GM18508 (cell line): ENCODE data around the gene MX1.

Experiments used
- ATAC-seq: cut with Tn5 transposase; IDR thresholded peaks from one replicate; pipeline ENCODE4 v1.9.1; 2021; ENCODE audit warnings: moderate number of reproducible peaks; ENCODE audit not compliant: insufficient read depth, unreplicated experiment

Gene MX1

GRCh38 chr21:41453198-41453597 is 27.2 kb downstream of the MX1 start:
- ATAC-seq, result no peak

DNA sequence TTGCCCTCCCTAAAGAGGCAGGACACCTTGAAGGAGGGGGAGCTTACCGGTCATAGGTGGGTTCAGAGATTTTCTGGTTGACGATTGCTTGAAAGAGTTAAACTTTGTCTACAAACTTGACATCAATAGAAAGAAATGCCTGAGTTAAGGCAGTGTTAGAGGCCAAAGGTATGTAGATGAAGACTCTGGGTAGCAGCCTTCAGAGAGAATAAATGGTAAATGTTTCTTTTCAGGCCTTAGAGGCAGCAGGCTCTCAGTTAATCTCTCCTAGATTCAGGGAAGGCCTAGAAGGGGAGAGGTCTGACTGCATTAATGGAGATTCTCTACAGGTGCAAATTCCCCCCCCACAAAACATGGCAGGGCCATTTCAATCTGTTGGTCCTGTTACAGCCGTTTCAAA is 27.7 kb downstream of the MX1 start:
- no peak for ATAC-seq

DNA sequence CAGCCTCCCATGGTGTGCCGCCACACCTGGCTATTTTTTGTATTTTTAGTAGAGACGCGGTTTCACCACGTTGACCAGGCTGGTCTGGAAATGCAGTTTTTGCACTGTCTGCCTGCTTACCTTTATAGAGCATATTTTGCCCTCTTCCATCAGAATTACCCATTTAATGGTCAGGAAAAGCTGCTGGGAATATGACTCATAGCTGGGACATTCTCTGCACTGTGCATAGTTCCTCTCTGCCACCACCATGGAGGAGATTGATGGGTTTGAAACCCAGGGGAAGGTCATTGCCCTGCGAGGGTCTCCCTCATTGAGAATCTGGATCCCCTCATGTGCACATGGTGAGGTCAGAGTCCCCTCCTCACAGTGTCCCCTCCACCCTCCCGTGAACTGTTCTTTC is 32.1 kb downstream of the MX1 start:
- ATAC-seq, result no peak

GRCh38 chr21:41458559-41458958 is 32.5 kb downstream of the MX1 start:
- ATAC-seq, result no peak

- ATAC-seq, result no peak
These were observed 34.0 kb downstream of the MX1 start for GRCh38 chr21:41459884-41460534.

- ATAC-seq, result no peak
These were observed 34.8 kb downstream of the MX1 start for GRCh38 chr21:41460578-41461527.

GRCh38 chr21:41465176-41465781 is 39.2 kb downstream of the MX1 start:
- no peak for ATAC-seq

GRCh38 chr21:41466024-41466820 is 40.2 kb downstream of the MX1 start:
- no peak for ATAC-seq

GRCh38 chr21:41470054-41470453 is 44.0 kb downstream of the MX1 start:
- no peak for ATAC-seq

DNA sequence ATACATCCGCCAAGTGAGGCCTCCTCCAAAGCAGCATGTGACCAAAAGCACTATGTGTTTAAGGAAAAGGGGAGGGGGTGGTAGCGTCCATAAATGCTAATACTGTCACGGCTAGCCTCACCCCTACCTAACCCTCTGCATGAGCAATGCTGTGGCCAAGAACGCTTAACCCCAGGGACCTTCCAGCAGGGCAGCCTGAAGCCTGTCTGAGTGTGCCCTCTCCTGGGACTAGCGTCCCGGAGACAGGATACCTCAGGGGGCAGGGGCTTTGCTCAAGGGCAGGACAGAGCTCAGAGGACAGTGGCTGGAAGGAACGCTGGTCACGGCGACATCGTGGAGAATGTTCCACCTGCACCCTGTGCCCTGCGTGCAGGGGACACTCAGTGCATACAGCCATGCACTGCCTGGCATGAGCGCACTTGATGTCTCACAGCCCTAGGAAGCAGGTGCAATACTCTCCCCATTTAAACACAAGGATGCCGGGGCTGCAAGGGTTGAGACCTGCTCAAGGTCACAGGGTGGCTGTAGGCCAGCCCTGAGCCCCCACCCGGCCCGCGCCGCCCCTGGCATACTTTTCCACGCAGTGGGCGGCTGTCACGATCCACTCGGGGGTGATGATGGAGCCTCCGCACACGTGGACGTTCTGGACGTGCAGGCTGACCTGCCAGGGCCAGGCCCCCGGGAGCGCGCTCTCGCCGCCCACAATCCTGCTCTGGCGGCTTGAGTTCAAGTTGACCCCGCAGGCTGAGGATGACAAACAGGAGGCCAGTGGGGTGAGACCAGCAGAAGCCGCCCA is 46.9 kb downstream of the MX1 start:
- ATAC-seq, result no peak

GRCh38 chr21:41475714-41476420 is 49.8 kb downstream of the MX1 start:
- no peak for ATAC-seq

DNA sequence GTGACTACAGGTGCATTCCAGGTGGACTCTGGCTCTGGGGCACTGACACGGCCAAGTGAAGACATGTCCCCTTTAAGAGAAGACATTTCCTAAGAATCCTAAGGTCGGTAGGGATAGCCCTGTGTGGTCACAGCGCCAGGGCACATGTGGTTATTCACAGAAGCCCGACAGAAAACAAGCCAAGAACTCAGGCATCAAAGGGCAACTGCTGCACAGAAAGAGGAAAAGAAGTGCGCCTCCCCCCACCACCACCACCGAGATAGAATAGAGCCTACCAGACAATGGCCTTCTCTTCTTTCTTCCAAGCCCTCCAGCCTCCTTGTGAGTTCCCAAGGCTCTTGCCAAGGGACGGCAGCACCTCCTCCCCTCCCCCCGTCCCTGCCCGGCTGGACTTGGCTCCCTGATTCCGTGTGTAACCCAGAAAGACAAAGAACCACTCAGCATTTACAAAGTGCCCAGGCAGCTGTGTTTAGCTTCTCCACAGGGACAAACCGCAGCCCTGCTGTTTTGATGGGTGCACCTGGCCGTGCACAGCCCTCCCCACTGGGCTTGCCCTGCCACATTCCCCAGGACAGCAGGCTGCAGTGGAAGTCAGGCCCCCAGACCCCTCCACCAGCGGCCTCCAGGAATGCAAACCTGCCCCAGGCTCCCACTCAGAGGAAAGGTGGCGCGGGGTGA is 51.7 kb downstream of the MX1 start:
- ATAC-seq, result no peak

DNA sequence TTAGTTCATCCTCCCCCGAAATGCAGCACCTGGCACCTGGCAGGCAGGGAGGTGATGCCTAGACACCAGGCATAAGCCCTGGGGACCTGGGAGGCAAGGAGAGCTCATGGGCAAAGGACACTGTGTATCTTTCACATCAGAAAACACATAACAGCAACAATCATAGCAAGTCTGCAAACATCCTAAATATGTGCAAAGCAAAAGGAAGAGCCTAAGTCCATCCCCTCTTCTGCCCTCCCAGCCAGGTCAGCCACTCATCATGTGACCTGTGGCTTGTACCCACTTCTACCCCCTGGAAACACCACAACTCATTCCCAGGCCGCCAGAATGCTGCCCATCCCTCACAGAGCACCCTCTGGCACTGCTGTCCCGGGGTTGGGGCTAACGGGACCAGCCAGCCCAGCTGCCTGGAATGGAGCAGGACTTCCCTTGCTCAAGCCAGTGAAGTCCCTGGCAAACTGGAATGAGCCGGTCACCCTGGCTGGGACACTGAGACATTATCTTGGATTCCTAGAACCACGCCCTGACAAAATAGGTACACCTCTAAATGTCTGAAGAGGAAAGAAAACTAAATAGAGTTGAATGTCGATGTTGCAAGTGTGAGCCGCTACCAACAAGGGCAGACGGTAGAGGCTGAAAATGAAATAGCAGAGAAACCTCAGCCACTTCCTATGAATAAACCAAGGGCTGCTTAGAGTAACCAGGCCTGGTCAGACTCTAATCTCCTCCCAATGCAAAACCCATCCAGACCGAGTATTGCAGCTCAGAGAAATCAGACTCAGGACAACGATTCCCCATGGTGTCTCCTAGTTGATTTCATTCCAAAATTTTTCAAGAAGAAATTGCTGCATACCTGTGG is 52.5 kb downstream of the MX1 start:
- no peak for ATAC-seq

DNA sequence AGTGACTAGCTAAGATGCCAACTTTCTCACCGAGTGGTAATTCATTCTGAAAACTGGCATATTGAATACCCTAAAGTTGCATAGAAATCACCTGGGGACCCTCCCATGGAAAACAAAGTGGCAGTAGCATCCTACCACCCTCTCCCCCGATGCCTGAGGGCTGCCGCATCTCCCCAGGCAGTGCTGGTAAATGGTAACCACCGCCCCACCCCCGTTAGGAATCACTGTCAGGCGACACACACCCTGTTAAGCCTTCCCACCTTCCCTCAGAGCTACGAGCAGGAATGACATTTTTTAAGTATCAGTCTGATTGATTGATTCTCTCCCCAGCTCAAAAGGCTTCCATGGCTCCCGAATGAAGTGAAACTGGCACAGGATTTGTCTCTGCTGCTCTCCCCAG is 53.6 kb downstream of the MX1 start:
- ATAC-seq, result no peak

- ATAC-seq, result no peak
These were observed 54.1 kb downstream of the MX1 start for GRCh38 chr21:41480086-41480690.

- no peak for ATAC-seq
These were observed 55.2 kb downstream of the MX1 start for GRCh38 chr21:41481191-41481590.

DNA sequence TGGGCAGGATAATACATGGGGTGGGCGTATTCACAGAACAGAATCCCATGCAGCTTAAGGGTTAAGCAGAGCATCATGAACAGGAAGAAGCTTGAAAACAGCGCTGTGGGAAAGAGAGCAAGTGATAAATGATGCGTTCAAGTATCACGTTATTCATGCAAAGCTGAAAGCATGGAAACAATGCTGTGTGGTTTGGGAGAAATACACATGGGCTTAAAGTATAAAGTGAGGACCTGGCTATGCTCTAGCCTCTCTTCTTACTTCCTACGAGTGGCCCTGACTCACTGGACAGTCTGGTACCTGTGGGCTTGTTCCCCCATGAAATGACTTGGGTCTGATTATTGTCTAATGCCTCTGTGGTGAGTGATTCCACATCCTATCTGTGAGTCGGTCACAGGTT is 56.3 kb downstream of the MX1 start:
- ATAC-seq, result no peak
